GM10248 (cell line): ENCODE measurements around the gene FOXD4L1.
"Not testable (repeated sequence)": the region's sequence is repeated elsewhere in the genome, so short reads cannot be mapped to it uniquely, and the experiment has no call there.

Experiments used
- CTCF ChIA-PET: fragments of 300-600 bp; sonication (Branson Sonifier 250); formaldehyde crosslinking; extraction: SDS; loops from one replicate; lab custom pipeline; 2021; ENCODE audit warnings: antibody characterized with exemption; lab: Yijun Ruan, JAX
- POLR2A ChIA-PET: fragments of 350-650 bp; sonication (Branson Sonifier 250); formaldehyde crosslinking; extraction: SDS; loops from one replicate; lab custom pipeline; 2020; ENCODE audit warnings: antibody characterized with exemption; lab: Yijun Ruan, JAX
- DNase-seq: peaks from one replicate; pipeline ENCODE4 v3.0.0; 2012; ENCODE audit errors: extremely low spot score

Gene FOXD4L1

DNA sequence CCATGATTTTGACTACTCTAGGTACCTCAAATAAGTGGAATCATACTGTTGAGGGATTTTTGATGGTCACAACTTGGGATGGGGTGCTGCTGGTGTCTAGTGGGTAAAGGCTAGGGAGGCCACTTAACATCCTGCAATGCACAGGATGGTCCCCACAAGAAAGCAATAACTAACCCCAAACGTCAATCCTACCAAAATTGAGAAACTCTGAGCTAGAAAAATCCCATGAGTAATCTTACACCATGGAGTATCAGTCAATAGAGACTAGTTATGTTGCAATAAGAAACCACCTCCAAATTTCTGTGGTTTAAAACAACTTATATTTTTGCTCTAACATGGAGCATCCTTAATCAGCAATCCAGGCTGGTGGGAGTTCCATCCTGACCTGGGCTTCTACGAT lies 18.6 kb downstream of the FOXD4L1 start:
- DNase-seq, POLR2A ChIA-PET, CTCF ChIA-PET: not testable (repeated sequence)

DNA sequence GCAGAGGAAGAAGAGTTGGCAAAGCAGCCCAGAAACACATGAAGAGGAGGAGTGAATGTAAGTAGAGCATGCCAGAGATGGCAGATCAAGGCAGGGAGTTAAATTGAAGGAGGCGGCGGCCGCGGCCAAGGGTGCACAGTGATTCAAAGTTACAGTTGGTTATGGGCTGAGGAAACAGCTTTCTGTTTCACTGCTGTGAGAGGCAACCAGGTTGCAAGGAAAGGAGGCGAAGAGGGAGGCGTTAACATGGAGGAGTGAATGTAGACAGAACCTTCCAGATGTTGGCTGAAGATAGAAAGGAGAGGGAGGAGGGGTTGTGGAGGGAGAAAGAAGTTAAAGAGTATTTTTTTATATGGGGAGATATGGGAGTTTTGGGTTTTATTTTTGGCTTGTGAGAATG lies 22.4 kb downstream of the FOXD4L1 start:
- POLR2A ChIA-PET, DNase-seq, CTCF ChIA-PET: not testable (repeated sequence)

DNA sequence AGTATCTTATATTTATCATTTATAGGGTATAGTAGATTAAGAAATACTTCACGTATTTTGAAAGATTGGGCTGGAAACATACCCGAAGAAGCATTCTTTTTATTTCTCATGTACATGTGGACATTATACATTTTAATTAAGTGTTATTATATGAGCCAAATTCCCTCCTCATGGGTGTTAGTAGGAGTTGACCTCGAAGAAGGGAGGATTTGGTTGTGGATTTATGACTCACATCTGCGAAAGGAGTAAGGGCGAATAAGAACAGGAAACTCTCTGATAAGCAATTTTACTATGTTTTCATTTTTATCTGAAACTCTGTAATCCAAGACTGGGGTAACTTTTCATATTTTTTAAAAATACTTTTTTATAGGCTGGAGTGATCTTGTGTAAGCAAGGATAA lies 23.0 kb downstream of the FOXD4L1 start:
- CTCF ChIA-PET, POLR2A ChIA-PET, DNase-seq: not testable (repeated sequence)

DNA sequence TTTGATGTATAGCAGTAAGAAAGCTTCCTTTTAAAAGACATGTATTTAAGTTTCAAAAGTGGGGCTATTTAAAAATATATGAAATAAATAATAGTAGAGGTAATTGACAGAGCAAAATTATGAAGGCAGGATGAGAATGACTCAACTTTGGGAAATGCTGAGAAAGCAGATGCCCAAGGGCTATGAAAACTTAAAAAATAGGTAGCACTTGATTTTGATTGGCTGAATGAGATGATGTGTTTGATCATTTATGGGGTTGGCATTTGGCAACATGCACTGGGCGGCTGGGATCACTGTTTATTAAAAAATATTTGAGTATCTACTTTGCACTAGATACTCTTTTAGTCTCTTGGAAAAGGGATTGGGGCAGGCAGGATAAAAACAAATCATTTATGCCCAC lies 26.5 kb downstream of the FOXD4L1 start:
- DNase-seq, CTCF ChIA-PET, POLR2A ChIA-PET: not testable (repeated sequence)

DNA sequence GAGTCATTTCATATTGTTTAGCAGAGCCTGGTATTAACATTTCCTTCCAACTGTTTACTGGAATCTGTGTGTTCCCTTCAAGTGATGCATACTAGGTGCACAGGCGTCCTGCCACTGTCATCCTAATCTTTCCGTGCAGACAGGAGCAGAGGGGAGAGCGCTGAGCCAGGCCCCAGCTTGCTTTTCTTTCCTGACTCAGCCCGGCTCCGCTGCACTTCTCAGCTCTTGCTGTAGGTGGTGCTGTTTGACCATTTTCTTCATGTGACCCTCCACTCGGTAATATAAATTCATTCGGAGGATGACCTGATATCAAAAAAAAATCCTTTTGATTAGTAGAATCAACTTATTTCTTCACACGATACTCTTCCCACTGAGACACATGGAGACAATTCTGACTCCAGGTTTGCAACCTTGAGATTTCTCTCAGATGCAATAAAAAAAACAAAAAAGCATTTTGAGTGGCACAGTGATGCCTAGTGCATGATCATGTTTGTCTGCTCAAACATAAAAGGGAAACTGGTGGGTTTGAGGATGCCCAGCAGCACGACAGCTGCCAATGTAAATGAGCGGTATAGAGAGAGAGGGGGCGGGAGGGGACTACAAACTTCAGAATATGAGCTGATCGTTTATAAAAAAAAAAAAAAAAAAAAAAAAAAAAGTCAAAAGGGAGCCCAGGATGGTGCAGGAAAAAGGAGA lies 29.0 kb downstream of the FOXD4L1 start:
- POLR2A ChIA-PET, CTCF ChIA-PET, DNase-seq: not testable (repeated sequence)

GRCh38 chr2:113528126-113528525 lies 29.7 kb downstream of the FOXD4L1 start:
- POLR2A ChIA-PET, CTCF ChIA-PET, DNase-seq: not testable (repeated sequence)

GRCh38 chr2:113528904-113529303 lies 30.4 kb downstream of the FOXD4L1 start:
- CTCF ChIA-PET, DNase-seq, POLR2A ChIA-PET: not testable (repeated sequence)

DNA sequence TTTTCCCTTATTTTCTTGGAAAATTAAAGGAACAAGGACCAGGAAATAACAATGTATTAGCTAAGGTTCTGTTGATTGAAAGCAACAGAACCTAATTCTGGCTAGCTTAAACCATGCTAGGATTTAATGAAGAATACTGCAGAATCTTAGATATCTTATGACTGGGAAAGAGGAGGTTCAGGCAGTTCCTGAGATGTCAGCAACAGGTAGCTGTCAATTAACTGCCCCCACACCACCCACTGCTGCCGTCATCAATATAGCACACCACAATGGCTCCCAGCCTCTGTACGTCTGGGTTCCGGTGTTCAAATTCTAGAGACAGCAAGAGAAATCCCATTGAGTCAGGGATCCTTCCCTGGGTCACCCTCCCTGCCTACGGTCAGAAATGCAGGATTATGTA lies 34.5 kb downstream of the FOXD4L1 start:
- POLR2A ChIA-PET, CTCF ChIA-PET, DNase-seq: not testable (repeated sequence)

DNA sequence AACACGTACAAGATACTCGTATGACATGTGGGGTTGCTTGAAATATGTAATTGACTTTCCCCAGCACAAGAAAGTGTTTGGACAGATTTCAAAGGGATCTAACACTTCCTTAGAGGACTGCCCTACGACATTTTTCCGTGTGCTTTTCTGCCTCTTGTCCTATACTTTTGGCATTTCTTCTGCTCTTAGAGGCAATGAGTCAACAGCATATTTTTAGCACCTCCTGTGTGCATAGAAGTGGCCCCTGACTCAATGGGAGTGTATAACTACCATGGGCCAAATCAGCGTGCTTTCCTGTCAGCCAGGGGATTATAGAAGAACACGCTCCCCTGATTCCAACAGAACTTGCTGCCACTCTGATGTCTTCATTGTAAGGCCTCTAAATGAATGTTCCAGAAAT lies 38.1 kb downstream of the FOXD4L1 start:
- CTCF ChIA-PET, POLR2A ChIA-PET, DNase-seq: not testable (repeated sequence)

GRCh38 chr2:113540834-113541203 lies 42.4 kb downstream of the FOXD4L1 start:
- POLR2A ChIA-PET, CTCF ChIA-PET, DNase-seq: not testable (repeated sequence)

- POLR2A ChIA-PET, DNase-seq, CTCF ChIA-PET: not testable (repeated sequence)
Observed at GRCh38 chr2:113541204-113541975, 42.9 kb downstream of the FOXD4L1 start.

- DNase-seq, CTCF ChIA-PET, POLR2A ChIA-PET: not testable (repeated sequence)
Observed at GRCh38 chr2:113541976-113542485, 43.6 kb downstream of the FOXD4L1 start.

DNA sequence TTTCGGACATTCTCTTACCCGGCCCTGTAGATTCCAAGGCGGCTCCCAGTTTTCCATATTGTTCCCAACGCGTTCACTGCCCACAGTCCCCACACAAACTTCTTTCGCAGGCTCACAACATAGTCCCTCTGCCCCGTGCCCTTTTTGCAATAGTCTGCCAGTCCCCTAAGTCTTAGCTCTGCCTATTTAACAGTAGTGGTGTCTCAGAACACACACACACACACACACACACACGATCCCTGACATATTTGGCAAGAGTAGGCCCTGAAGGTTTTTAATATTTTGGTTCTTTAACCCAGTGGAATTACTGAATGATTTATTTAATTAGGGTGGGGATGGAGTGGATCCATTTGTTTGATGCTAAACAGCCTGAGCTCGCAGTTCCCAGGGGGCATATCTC lies 44.1 kb downstream of the FOXD4L1 start:
- POLR2A ChIA-PET, DNase-seq, CTCF ChIA-PET: not testable (repeated sequence)
